ENCODE results near the gene RUNDC1.

DNA sequence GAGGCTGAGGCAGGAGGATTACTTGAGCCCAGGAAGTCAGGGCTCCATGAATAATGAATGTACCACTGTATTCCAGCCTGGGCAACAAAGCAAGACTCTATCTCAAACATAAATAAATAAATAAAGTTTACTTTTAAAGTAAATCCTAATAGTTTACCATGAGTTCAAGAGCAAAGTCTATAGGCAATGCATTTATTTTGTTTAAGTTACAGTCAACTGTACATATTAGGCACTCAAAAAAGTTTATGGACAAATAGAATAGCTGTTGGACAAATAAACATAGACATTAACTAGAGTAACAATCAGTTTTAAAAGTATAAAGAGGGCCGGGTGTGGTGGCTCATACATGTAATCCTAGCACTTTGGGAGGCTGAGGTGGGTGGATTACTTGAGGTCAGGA lies 12.4 kb upstream of the RUNDC1 start:
- no peak for TF ChIP-seq CTCF (IDR thresholded peaks at IDR 0.05; ENCODE audit: low read depth, low read length)
- TF ChIP-seq EZH2phosphoT487 (IDR thresholded peaks at IDR 0.05; ENCODE audit: low read depth) = no peak

Measured in OCI-LY3 (cell line).